Heart right ventricle (tissue), 16 donors: ENCODE data around the gene MUSK. TPM values are rescaled to one million over a fixed set of nuclear protein-coding genes. Genes with fewer than 3 reads are reported as not detected.

Source experiments
- ATAC-seq, 8 donors: fragments of 200-7000 bp; cut with Tn5 transposase; one replicate each; pipeline ENCODE4 v1.9.1; 2020; ENCODE audit warnings: mild to moderate bottlenecking in 8 of 8, moderate library complexity in 8 of 8, moderate number of reproducible peaks in 1 of 8
- DNase-seq, 2 donors: peaks; one replicate each; pipeline ENCODE4 v3.0.0-alpha.2; 2020
- H3K27ac ChIP-seq, 10 donors: fragments of 200-600 bp; sonication (generic) in 2 of 10; one replicate each; pipeline versions ENCODE4 v1.5.0 to v1.8.0; 2020 to 2022; ENCODE audit warnings: mild to moderate bottlenecking in 3 of 10
- H3K27me3 ChIP-seq, 7 donors: fragments of 200-600 bp; one replicate each; pipeline ENCODE4 v1.8.0; 2021 to 2022; ENCODE audit warnings: mild to moderate bottlenecking in 2 of 7
- H3K36me3 ChIP-seq, 9 donors: fragments of 200-600 bp; sonication (generic) in 1 of 9; one replicate each; pipeline versions ENCODE4 v1.5.0 to v1.8.0; 2020 to 2022; ENCODE audit warnings: mild to moderate bottlenecking in 2 of 9
- H3K4me1 ChIP-seq, 9 donors: fragments of 200-600 bp; sonication (generic) in 1 of 9; one replicate each; pipeline versions ENCODE4 v1.5.0 to v1.8.0; 2020 to 2022; ENCODE audit warnings: mild to moderate bottlenecking in 4 of 9
- H3K4me3 ChIP-seq, 10 donors: fragments of 200-600 bp; sonication (generic) in 2 of 10; one replicate each; pipeline versions ENCODE4 v1.5.0 to v1.8.0; 2020 to 2022; ENCODE audit warnings: mild to moderate bottlenecking in 7 of 10, moderate library complexity in 2 of 10
- H3K9me3 ChIP-seq, 11 donors: fragments of 200-600 bp in 10 of 11; sonication (generic) in 2 of 11; one replicate each; pipeline versions ENCODE4 v1.5.0 to v1.8.0; 2013 to 2022; ENCODE audit warnings: mild to moderate bottlenecking in 2 of 11, control low read depth in 1 of 11, moderate library complexity in 1 of 11
- CTCF ChIP-seq, 9 donors: fragments of 200-600 bp; sonication (generic) in 2 of 9; IDR thresholded peaks; one replicate each; pipeline versions ENCODE4 v1.5.0 to v1.8.0; 2021 to 2022; ENCODE audit warnings: antibody characterized with exemption in 9 of 9, mild to moderate bottlenecking in 5 of 9, moderate library complexity in 1 of 9
- WGBS, 2 donors: extraction: QIAGEN DNeasy Blood & Tissue Kit; methylation state at CpG; one replicate each; pipeline ENCODE4 v1.1.7; 2013; ENCODE audit warnings: inconsistent platforms in 1 of 2; 5-methylcytosine and 5-hydroxymethylcytosine counted together
- intact Hi-C, 10 donors: fragments of 100-400 bp; cut with DNase I; formaldehyde crosslinking; loops; one replicate each; pipeline versions ENCODE4 v1.11.1 to v1.14.2; 2022
- polyA plus RNA-seq, 2 donors: library from polyadenylated mRNA; stranded (reverse); fragments of 200-250 nt; gene quantifications; one replicate each; pipeline ENCODE4 v1.2.3, GENCODE V29; 2013
- total RNA-seq, 10 donors: library from RNA; stranded (reverse); fragmentation: NEBNext Ultra II Directional in 3 of 10; extraction: Animal tissue kit (Norgen Biotek cat#: 25700) in 3 of 10; gene quantifications; one replicate each; pipeline versions ENCODE4 v1.2.1 to v1.2.4, GENCODE V29; 2021 to 2023
- donor health status: Arrhythmogenic right ventricular cardiomyopathy.
- donor health status: ischemic (EF 13 %, LVEDD 7.1; RV severe dilation, severe dysfunction).
- donor health status: healthy with polysubstance abuse.
- donor health status: DM: no; HTN: yes; CAD: no.
- donor health status: DM: no; HTN: no; CAD: no.
- donor health status: ischemic (EF 25% LVEDD 6.9; RV normal size, moderate dysfunction).
- donor health status: ischemic (EF 25% LVEDD 5.7; RV mildly dilated, moderate dysfunction).
- donor health status: healthy.
- donor health status: DM: yes; HTN: yes; CAD: no.
- donor health status: Ischemic cardiomyopathy.
- donor health status: ischemic (EF 35%, LVEDD 5.7; RV mildly dilated, moderate dysfunction).
- donor health status: nonischemic (EF 11% LVEDD 7.7; RV severe dilation, severe dysfunction).
- donor health status: DM: yes; HTN: yes; CAD: no.
- donor health status: PGD.
- donor health status: ischemic (EF 29% LVEDD 5.4; RV normal size, mild dysfunction).
- donor health status: nonischemic (EF 23%, LVEDD 6.1; RV moderate dilation, normal function).

The MUSK gene
- total and polyA plus RNA-seq, 12 donors, result 0.04 to 2.2 (median 1.2) TPM

GRCh38 chr9:110758201-110758600 lies 89.6 kb downstream of the MUSK start:
- DNase-seq (no peak), ATAC-seq (no peak)
- no peaks in the 10 kb centered on the region for H3K36me3 ChIP-seq
- no peak for TF ChIP-seq CTCF (IDR thresholded peaks at IDR 0.05)
- H3K4me3 ChIP-seq, result no peak overlapping the region
- H3K9me3 ChIP-seq, result peaks cover 0 to 11% (median 0%) of the 10 kb centered on the region in 11 donors
- peaks cover 0 to 2% (median 0%) of the 10 kb centered on the region in 9 donors for H3K4me1 ChIP-seq
- intact Hi-C loops, result no loop called here
- H3K27ac ChIP-seq, result no peak overlapping the region
- no peaks in the 10 kb centered on the region for H3K27me3 ChIP-seq

- DNase-seq, result no peak
- no peak overlapping the region for H3K4me3 ChIP-seq
- peaks cover 0 to 11% (median 0%) of the 10 kb centered on the region in 11 donors for H3K9me3 ChIP-seq
- intact Hi-C loops, result no loop called here
- no peaks in the 10 kb centered on the region for H3K27me3 ChIP-seq
- no peaks in the 10 kb centered on the region for H3K36me3 ChIP-seq
- ATAC-seq, result no peak
- no peak overlapping the region for H3K27ac ChIP-seq
- WGBS, 2 donors, result 73 to 76% methylated on average over 2 of the region's 2 CpGs
- TF ChIP-seq CTCF (IDR thresholded peaks at IDR 0.05), result no peak
- peaks cover 0 to 4% (median 0%) of the 10 kb centered on the region in 9 donors for H3K4me1 ChIP-seq
Measured at GRCh38 chr9:110762783-110763182, 94.2 kb downstream of the MUSK start.

GRCh38 chr9:110763568-110763967 lies 95.0 kb downstream of the MUSK start:
- no peak overlapping the region for H3K4me3 ChIP-seq
- peaks cover 0 to 6% (median 0%) of the 10 kb centered on the region in 9 donors for H3K4me1 ChIP-seq
- TF ChIP-seq CTCF (IDR thresholded peaks at IDR 0.05), result no peak
- no peaks in the 10 kb centered on the region for H3K36me3 ChIP-seq
- WGBS, 2 donors, result 66 to 67% methylated on average over 1 of the region's 1 CpG
- ATAC-seq (no peak), DNase-seq (no peak)
- H3K9me3 ChIP-seq, result peaks cover 0 to 11% (median 0%) of the 10 kb centered on the region in 11 donors
- H3K27me3 ChIP-seq, result no peaks in the 10 kb centered on the region
- intact Hi-C loops, result no loop called here
- H3K27ac ChIP-seq, result no peak overlapping the region

- DNase-seq, result no peak
- intact Hi-C loops, result no loop called here
- 74 to 83% methylated on average over 3 of the region's 3 CpGs for WGBS, 2 donors
Measured at GRCh38 chr9:110764006-110764405, 95.4 kb downstream of the MUSK start.

More at GRCh38 chr9:110764006-110764405, 95.4 kb downstream of the MUSK start:
- H3K4me3 ChIP-seq, result no peak overlapping the region
- no peak for TF ChIP-seq CTCF (IDR thresholded peaks at IDR 0.05)
- no peaks in the 10 kb centered on the region for H3K27me3 ChIP-seq
- peaks cover 0 to 11% (median 0%) of the 10 kb centered on the region in 9 donors for H3K4me1 ChIP-seq
- ATAC-seq, result no peak
- peaks cover 0 to 6% (median 0%) of the 10 kb centered on the region in 11 donors for H3K9me3 ChIP-seq
- no peak overlapping the region for H3K27ac ChIP-seq
- no peaks in the 10 kb centered on the region for H3K36me3 ChIP-seq
